Bronchial epithelial cell (primary cell): ENCODE data around the gene CTCF. TPM values are rescaled to one million over a fixed set of nuclear protein-coding genes. Genes with fewer than 3 reads are reported as not detected.
"Not testable (repeated sequence)": the region's sequence is repeated elsewhere in the genome, so short reads cannot be mapped to it uniquely, and the experiment has no call there.

Source experiments
- DNase-seq: peaks from one replicate; pipeline ENCODE4 v3.0.0-alpha.2; 2010; ENCODE audit warnings: low read depth
- FAIRE-seq: peaks from 2 replicates; lab custom pipeline; 2011; peaks lifted over from hg19 to GRCh38; lab: Jason Lieb, UNC
- H3K27me3 ChIP-seq: 2 replicates; pipeline ENCODE4 v1.5.1; 2011; ENCODE audit warnings: low read length; ENCODE audit not compliant: control insufficient read depth, insufficient read depth
- H3K36me3 ChIP-seq: 2 replicates; pipeline ENCODE4 v1.5.1; 2011; ENCODE audit warnings: low read length; ENCODE audit not compliant: control insufficient read depth, insufficient read depth
- H3K4me3 ChIP-seq: 2 replicates; pipeline ENCODE4 v1.5.1; 2011; ENCODE audit warnings: mild to moderate bottlenecking, low read depth, low read length, control low read depth
- CTCF ChIP-seq: IDR thresholded peaks from 2 replicates; pipeline ENCODE4 v1.5.1; 2011; ENCODE audit warnings: mild to moderate bottlenecking, moderate library complexity, low read length, control low read depth, inconsistent platforms; ENCODE audit not compliant: insufficient read depth, severe bottlenecking
- total RNA-seq: library from RNA; depleted of rRNA; stranded (reverse); fragments of >200 nt; gene quantifications from 2 replicates; pipeline ENCODE4 v1.2.1, GENCODE V29; 2014

CTCF gene
- total RNA-seq = 21.1 and 26.5 TPM in 2 replicates

- H3K36me3 ChIP-seq = no peaks in the 10 kb centered on the region
- H3K4me3 ChIP-seq = peak within 1 kb of the TSS; percentile 97
- peak; percentile 83 for TF ChIP-seq CTCF
- FAIRE-seq (no peak), DNase-seq (peak; percentile 57)
- no peaks in the 10 kb centered on the region for H3K27me3 ChIP-seq
Measured at GRCh38 chr16:67562526-67562917, at the start of gene CTCF. Gene CTCF (plus strand): TSS chr16:67562526. CDS start chr16:67610833, 48,307 bp downstream.

DNA sequence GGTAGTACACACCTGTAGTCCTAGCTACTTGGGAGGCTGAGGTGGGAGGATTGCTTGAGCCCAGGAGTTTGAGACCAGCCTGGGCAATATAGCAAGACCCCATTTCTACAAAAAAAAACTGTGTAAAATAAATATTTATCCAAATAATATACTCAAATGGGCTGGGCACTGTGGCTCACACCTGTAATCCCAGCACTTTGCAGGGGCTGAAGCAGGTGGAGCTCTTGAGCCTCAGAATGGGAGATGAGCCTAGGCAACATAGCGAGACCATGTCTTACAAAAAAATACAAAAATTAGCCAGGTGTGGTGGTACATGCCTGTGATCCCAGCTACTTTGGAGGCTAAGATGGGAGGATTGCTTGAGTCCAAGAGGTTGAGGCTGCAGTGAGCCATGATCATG is 48.4 kb upstream of the CTCF start:
- not testable (repeated sequence) for H3K27me3 ChIP-seq, FAIRE-seq, H3K36me3 ChIP-seq, H3K4me3 ChIP-seq, DNase-seq

DNA sequence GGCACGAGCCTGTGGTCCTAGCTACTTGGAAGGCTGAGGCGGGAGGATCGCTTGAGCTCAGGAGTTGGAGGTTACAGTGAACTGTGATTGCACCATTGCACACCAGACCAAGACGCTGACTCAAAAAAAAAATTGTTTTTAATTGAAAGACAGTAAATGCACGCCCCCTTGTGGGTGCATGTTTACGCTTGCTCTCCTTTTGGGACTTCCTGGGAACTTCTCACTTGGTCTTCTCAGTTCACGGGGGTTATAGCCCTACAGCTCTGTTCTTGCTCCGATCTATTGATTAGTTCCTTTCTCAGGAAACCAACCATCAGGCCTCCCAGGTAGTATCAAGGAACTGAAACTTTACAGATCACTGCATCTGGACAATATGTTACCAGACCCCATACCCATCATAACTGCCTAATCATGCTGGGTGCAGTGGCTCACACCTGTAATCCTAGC is 47.9 kb upstream of the CTCF start:
- no peak for FAIRE-seq
- no peaks in the 10 kb centered on the region for H3K36me3 ChIP-seq
- TF ChIP-seq CTCF = peak; percentile 81
- H3K27me3 ChIP-seq = no peaks in the 10 kb centered on the region
- H3K4me3 ChIP-seq = no peak overlapping the region
- peak; percentile 77 for DNase-seq

DNA sequence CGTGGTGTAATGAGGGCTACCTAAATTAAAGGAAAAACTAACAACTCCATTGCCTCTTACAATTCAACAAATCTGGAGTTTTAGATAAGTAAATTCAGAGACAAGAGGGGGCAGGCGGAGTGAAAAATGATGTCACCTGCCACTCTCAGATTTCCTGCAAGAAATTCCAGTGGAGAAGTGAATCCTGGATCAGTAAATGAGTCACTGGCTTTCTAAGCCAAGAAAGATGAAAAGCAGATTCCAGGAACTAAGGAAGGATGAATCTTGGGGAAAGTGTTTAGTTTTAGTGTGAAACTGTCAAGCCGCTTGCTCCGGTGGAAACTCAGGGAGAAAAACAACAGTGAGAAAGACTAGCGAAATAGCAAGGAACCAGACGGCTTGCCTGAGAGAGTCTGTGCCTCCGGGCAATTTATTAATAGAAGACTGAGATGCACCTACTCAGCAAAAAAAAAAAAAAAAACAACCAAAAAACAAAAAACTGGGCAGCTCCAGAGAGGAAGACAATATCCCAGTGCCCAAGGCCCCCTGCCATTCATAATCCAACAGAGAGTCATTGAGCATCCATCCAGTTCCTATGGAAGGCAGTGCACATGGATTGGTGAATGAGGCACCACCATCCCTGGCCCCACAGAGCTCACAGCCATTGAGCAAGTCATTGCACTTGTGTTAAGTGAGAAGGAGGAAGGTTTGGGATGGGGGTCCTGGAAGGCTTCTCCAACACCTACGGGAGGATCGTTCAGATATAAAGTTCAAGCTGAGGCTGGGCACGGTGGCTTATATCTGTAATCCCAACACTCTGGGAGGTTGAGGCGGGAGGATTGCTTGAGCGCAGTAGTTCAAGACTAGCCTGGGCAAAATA is 45.8 kb upstream of the CTCF start:
- H3K36me3 ChIP-seq = no peaks in the 10 kb centered on the region
- DNase-seq (peak; percentile 74), FAIRE-seq (no peak)

GRCh38 chr16:67517155-67517445 is 45.2 kb upstream of the CTCF start:
- H3K4me3 ChIP-seq = no peak overlapping the region
- TF ChIP-seq CTCF = no peak
- no peak for FAIRE-seq

More for the DNA sequence above, 45.8 kb upstream of the CTCF start:
- Histone ChIP-seq H3K4me3 (no peak overlapping the region), H3K27me3 (no peaks in the 10 kb centered on the region)
- TF ChIP-seq CTCF = no peak

GRCh38 chr16:67517661-67518423 is 44.5 kb upstream of the CTCF start:
- H3K27me3 ChIP-seq = no peaks in the 10 kb centered on the region
- no peak overlapping the region for H3K4me3 ChIP-seq
- H3K36me3 ChIP-seq = no peaks in the 10 kb centered on the region
- no peak for FAIRE-seq
- no peak for TF ChIP-seq CTCF
- no peak for DNase-seq

More at GRCh38 chr16:67517155-67517445, 45.2 kb upstream of the CTCF start:
- no peak for DNase-seq
- Histone ChIP-seq H3K27me3 (no peaks in the 10 kb centered on the region), H3K36me3 (no peaks in the 10 kb centered on the region)
